Neural progenitor cell (in vitro differentiated cells): Measurements from ENCODE around the gene ASB8. TPM values are rescaled to one million over a fixed set of nuclear protein-coding genes. Genes with fewer than 3 reads are reported as not detected.

Source experiments
- DNase-seq: peaks from one replicate; pipeline ENCODE4 v3.0.0-alpha.2; 2016; ENCODE audit warnings: low spot score
- H2AFZ ChIP-seq: fragments of 200-600 bp; sonication (generic); replicated peaks from 2 replicates; pipeline ENCODE4 v1.6.1; 2016; ENCODE audit warnings: antibody characterized with exemption
- H3F3A ChIP-seq: fragments of 200-600 bp; sonication (generic); 2 replicates; pipeline ENCODE4 v1.6.1; 2016; ENCODE audit warnings: antibody characterized with exemption, low read depth
- H3K27ac ChIP-seq: fragments of 200-600 bp; sonication (generic); 2 replicates; pipeline ENCODE4 v1.5.1; 2016; ENCODE audit warnings: mild to moderate bottlenecking
- H3K27me3 ChIP-seq: fragments of 200-600 bp; sonication (generic); 2 replicates; pipeline ENCODE4 v1.6.1; 2016; ENCODE audit warnings: mild to moderate bottlenecking, moderate library complexity
- H3K36me3 ChIP-seq: fragments of 200-600 bp; sonication (generic); 2 replicates; pipeline ENCODE4 v1.5.1; 2016
- H3K4me1 ChIP-seq: fragments of 200-600 bp; sonication (generic); 2 replicates; pipeline ENCODE4 v1.6.1; 2016; ENCODE audit warnings: mixed run types
- H3K4me2 ChIP-seq: fragments of 200-600 bp; sonication (generic); 2 replicates; pipeline ENCODE4 v1.6.1; 2016
- H3K4me3 ChIP-seq: fragments of 200-600 bp; sonication (generic); 2 replicates; pipeline ENCODE4 v1.5.1; 2016
- H3K79me2 ChIP-seq: fragments of 200-600 bp; sonication (generic); 2 replicates; pipeline ENCODE4 v1.6.1; 2016; ENCODE audit warnings: low read depth
- H3K9ac ChIP-seq: fragments of 200-600 bp; sonication (generic); 2 replicates; pipeline ENCODE4 v1.6.1; 2016
- H3K9me3 ChIP-seq: fragments of 200-600 bp; sonication (generic); 2 replicates; pipeline ENCODE4 v1.5.1; 2016; ENCODE audit warnings: low read depth
- H4K20me1 ChIP-seq: fragments of 200-600 bp; sonication (generic); 2 replicates; pipeline ENCODE4 v1.6.1; 2016; ENCODE audit warnings: low read depth
- H3K27ac Mint-ChIP-seq: 3 replicates; pipeline ENCODE4 v1.8.0; 2021; ENCODE audit warnings: mixed read lengths
- H3K27me3 Mint-ChIP-seq: 2 replicates; pipeline ENCODE4 v1.8.0; 2022; ENCODE audit warnings: low read depth, mild to moderate bottlenecking, inconsistent platforms, moderate library complexity, mixed read lengths; ENCODE audit not compliant: insufficient read depth
- H3K36me3 Mint-ChIP-seq: 3 replicates; pipeline ENCODE4 v1.8.0; 2021; ENCODE audit warnings: mixed read lengths
- H3K4me1 Mint-ChIP-seq: 3 replicates; pipeline ENCODE4 v1.8.0; 2021; ENCODE audit warnings: mixed read lengths
- H3K4me3 Mint-ChIP-seq: 3 replicates; pipeline ENCODE4 v1.8.0; 2021; ENCODE audit warnings: mild to moderate bottlenecking, moderate library complexity, mixed read lengths
- H3K9me3 Mint-ChIP-seq: 3 replicates; pipeline ENCODE4 v1.8.0; 2020; ENCODE audit warnings: mixed read lengths
- CTCF ChIP-seq: fragments of 200-600 bp; sonication (generic); IDR thresholded peaks from 2 replicates; pipeline ENCODE4 v1.5.1; 2017; ENCODE audit warnings: antibody characterized with exemption, mild to moderate bottlenecking
- EZH2 ChIP-seq: fragments of 200-600 bp; sonication (generic); IDR thresholded peaks from 2 replicates; pipeline ENCODE4 v1.6.1; 2017; ENCODE audit warnings: antibody characterized with exemption, mild to moderate bottlenecking, moderate library complexity
- EZH2phosphoT487 ChIP-seq: fragments of 200-600 bp; sonication (generic); IDR thresholded peaks from 2 replicates; pipeline ENCODE4 v1.6.1; 2017; ENCODE audit warnings: antibody characterized with exemption
- total RNA-seq: library from RNA; depleted of rRNA; stranded (reverse); fragments of >200 nt; gene quantifications from 2 replicates; pipeline ENCODE4 v1.2.3, GENCODE V29; 2015; ENCODE audit warnings: low replicate concordance

ASB8 gene
- total RNA-seq, 1 donor from 2014 or later: 4.2 TPM

- Mint-ChIP-seq H3K27me3 (no peaks in the 10 kb centered on the region), H3K27ac (no peak overlapping the region), H3K4me1 (peaks cover 14% of the 10 kb centered on the region), H3K9me3 (no peaks in the 10 kb centered on the region), H3K36me3 (no peaks in the 10 kb centered on the region), H3K4me3 (no peak overlapping the region)
- DNase-seq: no peak
- Histone ChIP-seq H2AFZ (no peak overlapping the region), H3K9me3 (no peaks in the 10 kb centered on the region), H3K9ac (no peak overlapping the region), H3K27ac (no peak overlapping the region), H3K4me2 (no peak overlapping the region), H3K79me2 (no peaks in the 10 kb centered on the region), H3K4me3 (no peak overlapping the region), H3F3A (peaks cover 13% of the 10 kb centered on the region), H4K20me1 (no peaks in the 10 kb centered on the region), H3K4me1 (peaks cover 8% of the 10 kb centered on the region), H3K27me3 (peaks cover 34% of the 10 kb centered on the region), H3K36me3 (no peaks in the 10 kb centered on the region)
- TF ChIP-seq EZH2phosphoT487: no peak
- no peak for TF ChIP-seq CTCF
- TF ChIP-seq EZH2: no peak
These were observed 46.5 kb downstream of the ASB8 start for GRCh38 chr12:48110691-48111311.

GRCh38 chr12:48109424-48109823, 47.9 kb downstream of the ASB8 start:
- no peak overlapping the region for H3K27ac Mint-ChIP-seq
- no peak overlapping the region for H3K4me3 Mint-ChIP-seq

GRCh38 chr12:48106681-48107613, 50.4 kb downstream of the ASB8 start:
- Histone ChIP-seq H3F3A (peaks cover 22% of the 10 kb centered on the region), H3K36me3 (no peaks in the 10 kb centered on the region), H2AFZ (peak overlapping the region; percentile 80), H3K9ac (peak overlapping the region; percentile 65), H3K27ac (peak overlapping the region; percentile 98), H3K79me2 (peaks cover 36% of the 10 kb centered on the region), H4K20me1 (no peaks in the 10 kb centered on the region), H3K4me1 (peaks cover 24% of the 10 kb centered on the region), H3K27me3 (peaks cover 34% of the 10 kb centered on the region), H3K4me2 (peak overlapping the region; percentile 98), H3K4me3 (peak overlapping the region; percentile 90), H3K9me3 (no peaks in the 10 kb centered on the region)
- H3K27me3 Mint-ChIP-seq: no peaks in the 10 kb centered on the region
- H3K27ac Mint-ChIP-seq: peak overlapping the region; percentile 98
- H3K4me3 Mint-ChIP-seq: peak overlapping the region; percentile 96
- no peak for TF ChIP-seq CTCF
- no peak for TF ChIP-seq EZH2
- no peak for TF ChIP-seq EZH2phosphoT487
- H3K9me3 Mint-ChIP-seq: no peaks in the 10 kb centered on the region
- H3K4me1 Mint-ChIP-seq: peaks cover 27% of the 10 kb centered on the region
- H3K36me3 Mint-ChIP-seq: no peaks in the 10 kb centered on the region
- DNase-seq: no peak

More at GRCh38 chr12:48109424-48109823, 47.9 kb downstream of the ASB8 start:
- H3K27me3 ChIP-seq: peaks cover 34% of the 10 kb centered on the region
- DNase-seq: no peak
- H3K36me3 ChIP-seq: no peaks in the 10 kb centered on the region
- peaks cover 18% of the 10 kb centered on the region for H3K4me1 Mint-ChIP-seq
- no peak overlapping the region for H3K4me2 ChIP-seq
- H3K9me3 ChIP-seq: no peaks in the 10 kb centered on the region
- no peaks in the 10 kb centered on the region for H3K9me3 Mint-ChIP-seq
- H4K20me1 ChIP-seq: no peaks in the 10 kb centered on the region
- peaks cover 22% of the 10 kb centered on the region for H3F3A ChIP-seq
- H3K36me3 Mint-ChIP-seq: no peaks in the 10 kb centered on the region
- H3K27ac ChIP-seq: no peak overlapping the region
- H2AFZ ChIP-seq: no peak overlapping the region
- TF ChIP-seq EZH2phosphoT487 (no peak), CTCF (no peak), EZH2 (no peak)
- H3K9ac ChIP-seq: no peak overlapping the region
- H3K4me1 ChIP-seq: peaks cover 15% of the 10 kb centered on the region
- H3K27me3 Mint-ChIP-seq: no peaks in the 10 kb centered on the region
- no peak overlapping the region for H3K4me3 ChIP-seq
- peaks cover 12% of the 10 kb centered on the region for H3K79me2 ChIP-seq
